ENCODE data around the gene RPS6KB1.
"Not testable (repeated sequence)": the region's sequence is repeated elsewhere in the genome, so short reads cannot be mapped to it uniquely, and the experiment has no call there.

DNA sequence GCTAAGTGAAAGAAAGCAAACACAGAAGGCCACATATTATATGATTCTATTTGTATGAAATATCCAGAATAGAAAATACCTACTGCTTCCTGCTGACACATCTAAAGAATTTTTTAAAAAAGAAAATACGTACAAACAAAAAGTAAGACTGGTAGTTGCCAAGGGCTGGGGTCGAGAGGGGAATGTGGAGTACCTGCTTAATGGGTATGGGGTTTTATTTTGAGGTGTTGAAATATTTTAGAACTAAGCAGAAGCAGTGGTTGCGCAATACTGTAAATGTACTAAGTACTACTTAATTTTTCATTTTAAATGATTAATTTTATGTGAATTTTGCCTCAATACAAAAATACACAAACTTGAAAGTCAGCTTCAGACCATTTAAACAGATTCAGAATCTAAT is 103.7 kb downstream of the RPS6KB1 start:
- TF ChIP-seq, protein P1, sequence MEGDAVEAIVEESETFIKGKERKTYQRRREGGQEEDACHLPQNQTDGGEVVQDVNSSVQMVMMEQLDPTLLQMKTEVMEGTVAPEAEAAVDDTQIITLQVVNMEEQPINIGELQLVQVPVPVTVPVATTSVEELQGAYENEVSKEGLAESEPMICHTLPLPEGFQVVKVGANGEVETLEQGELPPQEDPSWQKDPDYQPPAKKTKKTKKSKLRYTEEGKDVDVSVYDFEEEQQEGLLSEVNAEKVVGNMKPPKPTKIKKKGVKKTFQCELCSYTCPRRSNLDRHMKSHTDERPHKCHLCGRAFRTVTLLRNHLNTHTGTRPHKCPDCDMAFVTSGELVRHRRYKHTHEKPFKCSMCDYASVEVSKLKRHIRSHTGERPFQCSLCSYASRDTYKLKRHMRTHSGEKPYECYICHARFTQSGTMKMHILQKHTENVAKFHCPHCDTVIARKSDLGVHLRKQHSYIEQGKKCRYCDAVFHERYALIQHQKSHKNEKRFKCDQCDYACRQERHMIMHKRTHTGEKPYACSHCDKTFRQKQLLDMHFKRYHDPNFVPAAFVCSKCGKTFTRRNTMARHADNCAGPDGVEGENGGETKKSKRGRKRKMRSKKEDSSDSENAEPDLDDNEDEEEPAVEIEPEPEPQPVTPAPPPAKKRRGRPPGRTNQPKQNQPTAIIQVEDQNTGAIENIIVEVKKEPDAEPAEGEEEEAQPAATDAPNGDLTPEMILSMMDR (optimal IDR thresholded peaks at IDR 0.05 in 1 of 3, IDR thresholded peaks at IDR 0.05 in 1 of 3, conservative IDR thresholded peaks at IDR 0.05 in 1 of 3; ENCODE audit: extremely low read depth in 1 of 3, insufficient read depth in 2 of 3, low read length in 3 of 3) = not testable (repeated sequence)
- TF ChIP-seq EZH2 (IDR thresholded peaks at IDR 0.05; ENCODE audit: low read length) = not testable (repeated sequence)
